Esophagus muscularis mucosa (tissue), 3 donors: ENCODE measurements around the gene EFNA4.

ENCODE experiments used
- EP300 ChIP-seq: sonication (generic); formaldehyde crosslinking; IDR thresholded peaks from one replicate; pipeline ENCODE4 v1.6.1; 2017; ENCODE audit warnings: antibody characterized with exemption
- TF ChIP-seq, protein P1 (sequence below), 3 experiments: fragments of 200-600 bp in 2 of 3; fragments of 450-650 bp in 1 of 3; sonication (generic) in 2 of 3; IDR thresholded peaks; one replicate each; pipeline ENCODE4 v1.5.1; 2017 to 2019; ENCODE audit warnings: antibody characterized with exemption in 3 of 3, mild to moderate bottlenecking in 2 of 3, moderate library complexity in 1 of 3

DNA sequence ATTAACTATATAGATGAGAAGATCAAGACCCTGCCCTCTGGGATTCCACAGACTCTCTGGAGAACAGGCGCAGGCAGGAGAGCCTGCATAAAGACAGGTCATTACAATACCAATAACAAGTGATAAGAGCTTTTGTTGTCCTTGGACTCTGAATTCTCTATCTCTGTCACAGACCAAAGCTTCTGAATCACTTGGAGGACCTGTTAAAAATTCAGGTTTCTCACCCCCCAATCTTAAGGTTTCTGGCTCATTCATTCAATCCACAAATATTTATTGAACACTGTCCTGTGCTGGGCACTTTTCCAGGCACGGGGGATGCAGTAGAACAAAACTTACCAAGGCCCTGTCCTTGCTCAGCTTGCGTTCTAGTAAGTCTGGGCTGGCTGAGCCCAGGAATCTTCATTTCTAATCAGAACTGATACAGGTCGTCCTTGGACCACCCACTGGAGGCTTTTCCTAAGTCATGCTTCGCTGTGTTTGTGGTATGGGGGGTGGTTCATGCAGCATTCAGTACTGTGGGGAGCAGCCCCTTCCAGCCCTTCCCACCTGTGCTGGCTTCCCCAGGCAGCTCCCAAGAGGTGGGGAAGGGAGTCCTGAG lies 1.4 kb downstream of the EFNA4 start:
- no peak for TF ChIP-seq EP300
- TF ChIP-seq, protein P1, sequence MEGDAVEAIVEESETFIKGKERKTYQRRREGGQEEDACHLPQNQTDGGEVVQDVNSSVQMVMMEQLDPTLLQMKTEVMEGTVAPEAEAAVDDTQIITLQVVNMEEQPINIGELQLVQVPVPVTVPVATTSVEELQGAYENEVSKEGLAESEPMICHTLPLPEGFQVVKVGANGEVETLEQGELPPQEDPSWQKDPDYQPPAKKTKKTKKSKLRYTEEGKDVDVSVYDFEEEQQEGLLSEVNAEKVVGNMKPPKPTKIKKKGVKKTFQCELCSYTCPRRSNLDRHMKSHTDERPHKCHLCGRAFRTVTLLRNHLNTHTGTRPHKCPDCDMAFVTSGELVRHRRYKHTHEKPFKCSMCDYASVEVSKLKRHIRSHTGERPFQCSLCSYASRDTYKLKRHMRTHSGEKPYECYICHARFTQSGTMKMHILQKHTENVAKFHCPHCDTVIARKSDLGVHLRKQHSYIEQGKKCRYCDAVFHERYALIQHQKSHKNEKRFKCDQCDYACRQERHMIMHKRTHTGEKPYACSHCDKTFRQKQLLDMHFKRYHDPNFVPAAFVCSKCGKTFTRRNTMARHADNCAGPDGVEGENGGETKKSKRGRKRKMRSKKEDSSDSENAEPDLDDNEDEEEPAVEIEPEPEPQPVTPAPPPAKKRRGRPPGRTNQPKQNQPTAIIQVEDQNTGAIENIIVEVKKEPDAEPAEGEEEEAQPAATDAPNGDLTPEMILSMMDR (IDR thresholded peaks at IDR 0.05), result no peak
